ENCODE measurements around the gene MPZ.
"Not testable (repeated sequence)": the region's sequence is repeated elsewhere in the genome, so short reads cannot be mapped to it uniquely, and the experiment has no call there.

MPZ gene

GRCh38 chr1:161309868-161310267 is at the start of gene MPZ:
MPZ (minus strand) TSS chr1:161309968; CDS start chr1:161309905, 63 bp downstream.
- DNase-seq (ENCODE audit: low spot score) = no peak

- no peak for DNase-seq (ENCODE audit: low spot score)
Measured at GRCh38 chr1:161359291-161359690, 49.5 kb upstream of the MPZ start.

- no peak for DNase-seq (ENCODE audit: low spot score)
Measured at GRCh38 chr1:161357073-161357472, 47.3 kb upstream of the MPZ start.

- no peak for DNase-seq (ENCODE audit: low spot score)
Measured at GRCh38 chr1:161351482-161351881, 41.7 kb upstream of the MPZ start.

- DNase-seq (ENCODE audit: low spot score) = no peak
Measured at GRCh38 chr1:161350671-161351070, 40.9 kb upstream of the MPZ start.

- DNase-seq (ENCODE audit: low spot score) = no peak
Measured at GRCh38 chr1:161342821-161343220, 33.1 kb upstream of the MPZ start.

- no peak for DNase-seq (ENCODE audit: low spot score)
Measured at GRCh38 chr1:161342177-161342576, 32.4 kb upstream of the MPZ start.

GRCh38 chr1:161335796-161336195 is 26.0 kb upstream of the MPZ start:
- no peak for DNase-seq (ENCODE audit: low spot score)

- DNase-seq (ENCODE audit: low spot score) = no peak
Measured at GRCh38 chr1:161333166-161333565, 23.4 kb upstream of the MPZ start.

GRCh38 chr1:161330346-161330745 is 20.6 kb upstream of the MPZ start:
- DNase-seq (ENCODE audit: low spot score) = no peak

- no peak for DNase-seq (ENCODE audit: low spot score)
Measured at GRCh38 chr1:161324020-161324419, 14.3 kb upstream of the MPZ start.

- not testable (repeated sequence) for DNase-seq (ENCODE audit: low spot score)
Measured at GRCh38 chr1:161315841-161316674, 6.3 kb upstream of the MPZ start.

GRCh38 chr1:161314201-161314981 is 4.6 kb upstream of the MPZ start, which contains the start of gene SDHC:
SDHC (plus strand) TSS chr1:161314381; CDS start chr1:161314406, 25 bp downstream.
- DNase-seq (ENCODE audit: low spot score) = peak; percentile 94

- DNase-seq (ENCODE audit: low spot score) = no peak
Measured at GRCh38 chr1:161313554-161314200, 3.9 kb upstream of the MPZ start.

GRCh38 chr1:161311595-161312181 is 1.9 kb upstream of the MPZ start:
- no peak for DNase-seq (ENCODE audit: low spot score)

- DNase-seq (ENCODE audit: low spot score) = no peak
Measured at GRCh38 chr1:161307892-161308638, 1.7 kb downstream of the MPZ start.

GRCh38 chr1:161307230-161307768 is 2.5 kb downstream of the MPZ start:
- DNase-seq (ENCODE audit: low spot score) = peak; percentile 78

- peak; percentile 40 for DNase-seq (ENCODE audit: low spot score)
Measured at GRCh38 chr1:161305867-161306519, 3.8 kb downstream of the MPZ start.

GRCh38 chr1:161304927-161305866 is 4.6 kb downstream of the MPZ start:
- no peak for DNase-seq (ENCODE audit: low spot score)
